ENCODE measurements around the gene TBX15.

TBX15 gene

DNA sequence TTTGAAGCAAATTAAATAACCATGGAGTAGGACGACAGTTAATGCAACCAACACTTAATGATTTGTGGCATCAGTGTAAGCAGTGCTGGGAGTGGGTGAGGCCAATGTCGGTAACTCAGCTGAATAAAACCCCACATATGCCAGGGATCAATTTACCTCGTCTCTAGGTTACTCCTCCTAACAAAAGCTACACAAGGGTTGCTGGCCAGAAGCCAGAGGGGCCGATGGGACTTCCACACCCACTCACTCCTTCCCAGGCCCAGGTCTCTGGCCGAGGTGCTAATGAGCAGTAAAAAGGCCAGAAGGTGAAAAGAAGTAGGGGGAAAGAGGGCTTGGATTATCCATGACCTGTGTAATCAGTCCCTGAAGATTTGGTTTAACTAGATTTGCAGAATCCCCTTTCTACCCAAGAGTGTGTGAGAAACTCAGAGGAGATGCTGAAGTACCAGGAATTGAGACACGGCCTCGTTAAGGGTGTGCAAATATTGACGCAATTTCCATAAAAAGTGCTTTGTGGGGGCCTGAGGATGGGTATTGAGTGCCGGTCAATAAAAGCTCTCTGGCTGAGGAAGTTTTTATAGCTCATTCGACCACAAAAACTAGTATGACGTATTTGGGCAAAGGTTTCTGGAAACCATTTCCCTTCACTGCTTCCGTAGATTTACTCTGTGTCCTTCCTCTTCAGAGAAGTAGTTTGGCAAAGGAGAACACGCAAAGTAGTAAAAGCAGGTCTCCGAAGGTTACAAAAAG lies 145.5 kb downstream of the TBX15 start:
- no peak for DNase-seq
- H3K4me3 ChIP-seq (ENCODE audit: low read length), result no peak overlapping the region
- H3K9ac ChIP-seq (ENCODE audit: low read length), result no peak overlapping the region
- H3K4me1 ChIP-seq (ENCODE audit: low read length), result no peaks in the 10 kb centered on the region
- H3K9me2 ChIP-seq (replicated peaks; ENCODE audit: insufficient read depth, low read length), result no peaks in the 10 kb centered on the region
- no peaks in the 10 kb centered on the region for H4K20me1 ChIP-seq (ENCODE audit: insufficient read depth, low read length)
- H3K27me3 ChIP-seq (replicated peaks; ENCODE audit: insufficient read depth, low read length), result no peaks in the 10 kb centered on the region
- no peaks in the 10 kb centered on the region for H3K79me2 ChIP-seq (ENCODE audit: low read length)
- H2AFZ ChIP-seq (ENCODE audit: low read length), result no peak overlapping the region
- H3K27ac ChIP-seq (ENCODE audit: low read length), result no peak overlapping the region
- H3K9me3 ChIP-seq (replicated peaks; ENCODE audit: insufficient read depth, low read length), result no peaks in the 10 kb centered on the region
- TF ChIP-seq EZH2 (optimal IDR thresholded peaks at IDR 0.05; ENCODE audit: low read depth, low read length) (no peak), EZH2phosphoT487 (IDR thresholded peaks at IDR 0.05; ENCODE audit: low read length) (no peak)
- TF ChIP-seq, protein P1, sequence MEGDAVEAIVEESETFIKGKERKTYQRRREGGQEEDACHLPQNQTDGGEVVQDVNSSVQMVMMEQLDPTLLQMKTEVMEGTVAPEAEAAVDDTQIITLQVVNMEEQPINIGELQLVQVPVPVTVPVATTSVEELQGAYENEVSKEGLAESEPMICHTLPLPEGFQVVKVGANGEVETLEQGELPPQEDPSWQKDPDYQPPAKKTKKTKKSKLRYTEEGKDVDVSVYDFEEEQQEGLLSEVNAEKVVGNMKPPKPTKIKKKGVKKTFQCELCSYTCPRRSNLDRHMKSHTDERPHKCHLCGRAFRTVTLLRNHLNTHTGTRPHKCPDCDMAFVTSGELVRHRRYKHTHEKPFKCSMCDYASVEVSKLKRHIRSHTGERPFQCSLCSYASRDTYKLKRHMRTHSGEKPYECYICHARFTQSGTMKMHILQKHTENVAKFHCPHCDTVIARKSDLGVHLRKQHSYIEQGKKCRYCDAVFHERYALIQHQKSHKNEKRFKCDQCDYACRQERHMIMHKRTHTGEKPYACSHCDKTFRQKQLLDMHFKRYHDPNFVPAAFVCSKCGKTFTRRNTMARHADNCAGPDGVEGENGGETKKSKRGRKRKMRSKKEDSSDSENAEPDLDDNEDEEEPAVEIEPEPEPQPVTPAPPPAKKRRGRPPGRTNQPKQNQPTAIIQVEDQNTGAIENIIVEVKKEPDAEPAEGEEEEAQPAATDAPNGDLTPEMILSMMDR (IDR thresholded peaks at IDR 0.05; ENCODE audit: low read length), result no peak
- H3K4me2 ChIP-seq (ENCODE audit: low read depth, low read length), result no peak overlapping the region
- no peaks in the 10 kb centered on the region for H3F3A ChIP-seq (ENCODE audit: insufficient read depth, low read length)
- no peaks in the 10 kb centered on the region for H3K36me3 ChIP-seq (replicated peaks; ENCODE audit: insufficient read depth, low read length)

DNA sequence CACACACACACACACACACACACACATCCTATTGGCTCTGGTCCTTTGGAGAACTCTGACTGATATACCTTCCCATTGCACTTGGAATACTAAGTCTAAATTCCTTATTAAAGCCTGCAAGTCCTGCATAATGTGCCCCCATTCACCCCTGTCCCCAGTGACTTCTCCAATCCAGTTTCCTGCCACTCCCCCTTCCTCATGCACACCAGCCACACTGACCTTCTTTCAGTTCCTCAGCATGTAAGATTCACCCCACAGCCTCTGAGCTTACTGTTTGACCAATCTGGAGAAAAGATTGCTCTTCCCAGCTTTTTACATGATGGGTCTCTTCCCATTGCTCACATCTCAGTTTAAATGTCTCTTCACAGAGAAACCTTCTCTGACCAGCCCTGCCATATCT lies 146.6 kb downstream of the TBX15 start:
- Histone ChIP-seq H3F3A (ENCODE audit: insufficient read depth, low read length) (no peaks in the 10 kb centered on the region), H3K4me3 (ENCODE audit: low read length) (no peak overlapping the region), H3K36me3 (replicated peaks; ENCODE audit: insufficient read depth, low read length) (no peaks in the 10 kb centered on the region), H3K79me2 (ENCODE audit: low read length) (no peaks in the 10 kb centered on the region), H3K9ac (ENCODE audit: low read length) (no peak overlapping the region), H3K4me2 (ENCODE audit: low read depth, low read length) (no peak overlapping the region), H3K27me3 (replicated peaks; ENCODE audit: insufficient read depth, low read length) (no peaks in the 10 kb centered on the region), H3K27ac (ENCODE audit: low read length) (no peak overlapping the region), H3K9me3 (replicated peaks; ENCODE audit: insufficient read depth, low read length) (no peaks in the 10 kb centered on the region), H3K9me2 (replicated peaks; ENCODE audit: insufficient read depth, low read length) (no peaks in the 10 kb centered on the region), H2AFZ (ENCODE audit: low read length) (no peak overlapping the region), H3K4me1 (ENCODE audit: low read length) (no peaks in the 10 kb centered on the region), H4K20me1 (ENCODE audit: insufficient read depth, low read length) (no peaks in the 10 kb centered on the region)
- DNase-seq, result no peak
- TF ChIP-seq EZH2phosphoT487 (IDR thresholded peaks at IDR 0.05; ENCODE audit: low read length) (no peak), EZH2 (optimal IDR thresholded peaks at IDR 0.05; ENCODE audit: low read depth, low read length) (no peak)
- TF ChIP-seq, protein P1 (IDR thresholded peaks at IDR 0.05; ENCODE audit: low read length), result no peak
